Lower leg skin (tissue), 4 donors: ENCODE results near the gene ATP4B. TPM values are rescaled to one million over a fixed set of nuclear protein-coding genes. Genes with fewer than 3 reads are reported as not detected.

Experiments
- DNase-seq, 2 donors: peaks; one replicate each; pipeline ENCODE4 v3.0.0-alpha.2; 2019; ENCODE audit warnings: low spot score in 2 of 2
- H3K4me3 ChIP-seq: fragments of 200-600 bp; sonication (generic); 2 replicates; pipeline ENCODE4 v1.5.1; 2017; ENCODE audit warnings: mild to moderate bottlenecking, low read depth; ENCODE audit not compliant: poor library complexity, severe bottlenecking
- CTCF ChIP-seq, 3 donors: fragments of 450-650 bp; IDR thresholded peaks; one replicate each; pipeline ENCODE4 v1.5.1; 2016; ENCODE audit warnings: antibody characterized with exemption in 3 of 3, mild to moderate bottlenecking in 3 of 3, moderate library complexity in 2 of 3
- POLR2A ChIP-seq, 2 donors: fragments of 450-650 bp; IDR thresholded peaks; one replicate each; pipeline ENCODE4 v1.6.1; 2016 to 2017; ENCODE audit warnings: antibody characterized with exemption in 2 of 2, mild to moderate bottlenecking in 1 of 2, moderate library complexity in 1 of 2
- WGBS, 2 donors: methylation state at CpG; one replicate each; pipeline ENCODE4 v1.1.5; 2018; 5-methylcytosine and 5-hydroxymethylcytosine counted together
- intact Hi-C: fragments of 100-400 bp; cut with DNase I; formaldehyde crosslinking; loops from one replicate; pipeline ENCODE4 v1.15.0; 2023; ENCODE audit warnings: low total_unique reads
- total RNA-seq, 4 donors: library from RNA; depleted of rRNA; stranded (reverse); fragments of >200 nt; gene quantifications; one replicate each; pipeline ENCODE4 v1.1.0, GENCODE V29; 2016

ATP4B gene
- total RNA-seq, 4 donors from 2014 or later = not detected

- intact Hi-C loops = no loop called here
- H3K4me3 ChIP-seq = no peak overlapping the region
- TF ChIP-seq CTCF (IDR thresholded peaks at IDR 0.05) = no peak
- TF ChIP-seq POLR2A (IDR thresholded peaks at IDR 0.05) = no peak
- DNase-seq = peak in 1 of 2 donors; percentile 61
- 82 to 84% methylated on average over 16 of the region's 16 CpGs for WGBS, 2 donors
Measured at GRCh38 chr13:113650731-113651148, 7.3 kb downstream of the ATP4B start.

GRCh38 chr13:113650275-113650674, 7.7 kb downstream of the ATP4B start:
- intact Hi-C loops = no loop called here
- 55 to 58% methylated on average over 15 of the region's 15 CpGs for WGBS, 2 donors
- H3K4me3 ChIP-seq = no peak overlapping the region
- no peak for TF ChIP-seq CTCF (IDR thresholded peaks at IDR 0.05)
- no peak for TF ChIP-seq POLR2A (IDR thresholded peaks at IDR 0.05)
- DNase-seq = peak in 1 of 2 donors; percentile 56

GRCh38 chr13:113649212-113649611, 8.8 kb downstream of the ATP4B start:
- peak in 1 of 2 donors; percentile 78 for DNase-seq
- no peak overlapping the region for H3K4me3 ChIP-seq
- intact Hi-C loops = no loop called here
- 92 to 93% methylated on average over 17 of the region's 17 CpGs for WGBS, 2 donors
- no peak for TF ChIP-seq CTCF (IDR thresholded peaks at IDR 0.05)
- TF ChIP-seq POLR2A (IDR thresholded peaks at IDR 0.05) = no peak

- intact Hi-C loops = no loop called here
- WGBS, 2 donors = 73 to 91% methylated on average over 13 of the region's 13 CpGs
- H3K4me3 ChIP-seq = no peak overlapping the region
- DNase-seq = peak in 1 of 2 donors; percentile 61
- no peak for TF ChIP-seq CTCF (IDR thresholded peaks at IDR 0.05)
- TF ChIP-seq POLR2A (IDR thresholded peaks at IDR 0.05) = no peak
Measured at GRCh38 chr13:113648216-113648610, 9.8 kb downstream of the ATP4B start.

GRCh38 chr13:113647351-113648215, 10.4 kb downstream of the ATP4B start:
- DNase-seq = peak; percentile 79 to 96
- no peak for TF ChIP-seq CTCF (IDR thresholded peaks at IDR 0.05)
- TF ChIP-seq POLR2A (IDR thresholded peaks at IDR 0.05) = no peak
- WGBS, 2 donors = 54 to 58% methylated on average over 34 to 41 of the region's 42 CpGs
- no peak overlapping the region for H3K4me3 ChIP-seq
- intact Hi-C loops = no loop called here
